ENCODE measurements around the gene FAM107B.

FAM107B gene

GRCh38 chr10:14524691-14525324 is 249.9 kb downstream of the FAM107B start:
- TF ChIP-seq, protein P1, sequence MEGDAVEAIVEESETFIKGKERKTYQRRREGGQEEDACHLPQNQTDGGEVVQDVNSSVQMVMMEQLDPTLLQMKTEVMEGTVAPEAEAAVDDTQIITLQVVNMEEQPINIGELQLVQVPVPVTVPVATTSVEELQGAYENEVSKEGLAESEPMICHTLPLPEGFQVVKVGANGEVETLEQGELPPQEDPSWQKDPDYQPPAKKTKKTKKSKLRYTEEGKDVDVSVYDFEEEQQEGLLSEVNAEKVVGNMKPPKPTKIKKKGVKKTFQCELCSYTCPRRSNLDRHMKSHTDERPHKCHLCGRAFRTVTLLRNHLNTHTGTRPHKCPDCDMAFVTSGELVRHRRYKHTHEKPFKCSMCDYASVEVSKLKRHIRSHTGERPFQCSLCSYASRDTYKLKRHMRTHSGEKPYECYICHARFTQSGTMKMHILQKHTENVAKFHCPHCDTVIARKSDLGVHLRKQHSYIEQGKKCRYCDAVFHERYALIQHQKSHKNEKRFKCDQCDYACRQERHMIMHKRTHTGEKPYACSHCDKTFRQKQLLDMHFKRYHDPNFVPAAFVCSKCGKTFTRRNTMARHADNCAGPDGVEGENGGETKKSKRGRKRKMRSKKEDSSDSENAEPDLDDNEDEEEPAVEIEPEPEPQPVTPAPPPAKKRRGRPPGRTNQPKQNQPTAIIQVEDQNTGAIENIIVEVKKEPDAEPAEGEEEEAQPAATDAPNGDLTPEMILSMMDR (IDR thresholded peaks at IDR 0.05; ENCODE audit: control insufficient read depth, extremely low read depth, insufficient read depth) = no peak
- DNase-seq (ENCODE audit: low read depth) = no peak

DNA sequence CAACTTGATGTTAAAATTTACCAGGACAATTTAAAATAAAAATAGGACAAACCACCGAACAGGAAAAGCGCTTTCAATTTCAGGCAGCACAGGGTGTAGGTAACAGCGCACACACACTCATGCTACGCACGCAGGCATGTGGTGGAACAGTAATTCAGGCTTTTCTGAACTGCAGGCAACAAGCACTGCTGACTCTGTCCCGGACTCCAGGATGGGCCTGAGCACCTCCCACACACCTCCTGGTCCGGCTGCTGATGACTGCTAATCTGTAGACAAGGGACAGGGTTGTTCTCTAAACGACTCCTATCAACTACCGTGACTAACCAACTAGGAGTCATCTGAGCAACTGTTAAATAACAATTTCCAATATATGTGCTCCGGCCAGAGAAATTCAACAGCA is 251.4 kb downstream of the FAM107B start:
- DNase-seq (ENCODE audit: low read depth) = no peak
- TF ChIP-seq, protein P1 (IDR thresholded peaks at IDR 0.05; ENCODE audit: control insufficient read depth, extremely low read depth, insufficient read depth) = no peak
- H3K4me3 ChIP-seq (ENCODE audit: low read depth, low read length) = no peak overlapping the region

More at GRCh38 chr10:14524691-14525324, 249.9 kb downstream of the FAM107B start:
- H3K4me3 ChIP-seq (ENCODE audit: low read depth, low read length) = no peak overlapping the region

DNA sequence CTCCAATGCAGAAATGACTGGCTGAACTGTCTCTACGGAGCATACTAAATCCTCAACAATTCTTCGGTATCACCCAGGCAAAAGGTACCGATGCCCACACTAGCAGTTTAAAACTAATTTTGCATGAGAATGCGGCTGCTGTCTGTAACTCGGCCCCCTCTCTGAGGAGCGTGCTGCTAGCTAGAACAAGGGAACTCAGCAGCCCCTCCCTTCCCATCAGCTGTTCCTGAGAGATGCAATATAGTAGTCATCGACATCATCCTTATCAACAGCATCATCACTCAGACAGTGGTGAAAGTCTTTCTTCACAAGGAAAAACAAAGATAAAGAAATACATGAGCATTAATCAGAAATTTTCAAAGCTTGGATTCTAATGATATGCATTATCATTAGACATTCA is 254.9 kb downstream of the FAM107B start:
- TF ChIP-seq, protein P1 (IDR thresholded peaks at IDR 0.05; ENCODE audit: control insufficient read depth, extremely low read depth, insufficient read depth) = no peak
- H3K4me3 ChIP-seq (ENCODE audit: low read depth, low read length) = no peak overlapping the region
- no peak for DNase-seq (ENCODE audit: low read depth)

DNA sequence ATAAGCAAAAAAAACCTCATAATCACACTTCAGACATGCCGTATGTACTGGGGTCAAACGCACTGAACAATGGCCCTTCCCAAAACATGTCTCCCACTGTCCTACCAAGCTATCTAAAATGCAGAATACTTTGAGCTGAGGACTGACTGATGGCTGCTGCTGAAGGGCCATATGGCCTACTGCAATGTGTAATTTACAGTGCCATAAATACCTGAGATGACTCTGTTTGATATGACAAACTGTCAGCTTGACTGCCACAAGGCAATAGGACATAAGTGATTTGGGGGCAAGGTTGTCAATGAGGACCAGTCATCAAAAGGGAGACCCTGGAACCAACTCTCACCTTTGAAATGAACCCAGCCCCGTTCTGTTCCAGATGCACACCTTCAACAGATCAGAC is 256.5 kb downstream of the FAM107B start:
- H3K4me3 ChIP-seq (ENCODE audit: low read depth, low read length) = no peak overlapping the region
- no peak for DNase-seq (ENCODE audit: low read depth)
- TF ChIP-seq, protein P1 (IDR thresholded peaks at IDR 0.05; ENCODE audit: control insufficient read depth, extremely low read depth, insufficient read depth) = no peak

DNA sequence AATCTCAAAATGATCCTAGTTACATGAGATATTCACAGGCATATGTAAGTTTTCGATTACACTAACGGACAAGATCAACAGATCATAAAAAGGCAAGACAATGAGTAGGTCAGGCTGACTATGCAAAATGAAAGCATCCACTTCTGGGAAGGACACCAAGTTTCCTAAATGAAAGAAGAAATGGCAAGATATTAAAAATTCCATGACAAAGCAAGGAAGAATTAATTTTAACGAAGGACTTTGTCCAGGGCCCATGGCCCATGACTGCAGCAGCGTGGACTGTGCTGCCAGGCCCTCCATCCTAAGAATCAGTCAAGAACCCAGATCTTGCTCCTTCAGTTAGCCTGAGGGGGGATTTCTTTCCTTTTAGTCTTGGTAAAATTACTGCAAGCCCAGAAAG is 261.6 kb downstream of the FAM107B start:
- no peak overlapping the region for H3K4me3 ChIP-seq (ENCODE audit: low read depth, low read length)
- TF ChIP-seq, protein P1 (IDR thresholded peaks at IDR 0.05; ENCODE audit: control insufficient read depth, extremely low read depth, insufficient read depth) = no peak
- DNase-seq (ENCODE audit: low read depth) = no peak

DNA sequence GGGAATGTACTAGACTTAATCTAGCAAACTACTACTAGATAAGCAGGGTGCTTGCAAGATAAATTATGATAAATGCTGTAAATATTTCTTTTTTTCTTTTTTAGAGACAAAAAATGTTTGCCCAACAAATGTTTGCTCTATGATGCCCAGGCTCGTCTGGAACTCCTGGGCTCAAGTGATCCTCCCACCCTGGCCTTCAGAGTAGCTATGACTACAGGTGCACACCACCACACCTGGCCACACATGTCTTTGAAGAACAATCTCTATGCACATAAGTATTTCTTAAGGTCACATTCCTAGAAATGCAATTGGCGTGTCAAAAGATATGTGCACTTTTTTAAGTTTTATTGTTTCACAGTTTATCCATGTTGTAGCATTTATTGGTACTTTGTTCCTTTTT is 264.4 kb downstream of the FAM107B start:
- H3K4me3 ChIP-seq (ENCODE audit: low read depth, low read length) = no peak overlapping the region
- TF ChIP-seq, protein P1 (IDR thresholded peaks at IDR 0.05; ENCODE audit: control insufficient read depth, extremely low read depth, insufficient read depth) = no peak
- DNase-seq (ENCODE audit: low read depth) = no peak

DNA sequence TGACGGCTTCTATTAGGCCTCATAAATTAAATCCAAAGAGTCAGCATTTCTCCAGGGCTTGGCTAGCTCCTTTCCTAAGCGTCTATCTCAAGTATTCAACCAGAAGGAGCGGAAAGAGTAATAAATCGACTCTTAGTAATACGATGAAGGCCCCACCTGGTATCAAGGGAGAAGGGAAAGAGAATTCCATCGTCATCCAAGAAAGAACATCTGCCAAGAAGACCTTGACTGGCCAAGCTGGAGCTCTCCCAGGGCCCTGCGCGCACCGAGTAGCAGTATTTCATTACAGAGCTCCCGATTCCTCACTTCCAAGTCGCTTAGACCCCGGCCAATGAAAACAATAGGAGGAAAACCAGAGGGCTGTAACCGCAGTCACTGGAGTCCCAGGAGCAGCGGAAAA is 266.0 kb downstream of the FAM107B start:
- no peak for DNase-seq (ENCODE audit: low read depth)
- TF ChIP-seq, protein P1 (IDR thresholded peaks at IDR 0.05; ENCODE audit: control insufficient read depth, extremely low read depth, insufficient read depth) = no peak
- no peak overlapping the region for H3K4me3 ChIP-seq (ENCODE audit: low read depth, low read length)

Data from LNCaP clone FGC (cell line).